ENCODE measurements around the gene RHBG. TPM values are rescaled to one million over a fixed set of nuclear protein-coding genes. Genes with fewer than 3 reads are reported as not detected.

Gene RHBG
- total RNA-seq, 1 donor from 2014 or later, result not detected

DNA sequence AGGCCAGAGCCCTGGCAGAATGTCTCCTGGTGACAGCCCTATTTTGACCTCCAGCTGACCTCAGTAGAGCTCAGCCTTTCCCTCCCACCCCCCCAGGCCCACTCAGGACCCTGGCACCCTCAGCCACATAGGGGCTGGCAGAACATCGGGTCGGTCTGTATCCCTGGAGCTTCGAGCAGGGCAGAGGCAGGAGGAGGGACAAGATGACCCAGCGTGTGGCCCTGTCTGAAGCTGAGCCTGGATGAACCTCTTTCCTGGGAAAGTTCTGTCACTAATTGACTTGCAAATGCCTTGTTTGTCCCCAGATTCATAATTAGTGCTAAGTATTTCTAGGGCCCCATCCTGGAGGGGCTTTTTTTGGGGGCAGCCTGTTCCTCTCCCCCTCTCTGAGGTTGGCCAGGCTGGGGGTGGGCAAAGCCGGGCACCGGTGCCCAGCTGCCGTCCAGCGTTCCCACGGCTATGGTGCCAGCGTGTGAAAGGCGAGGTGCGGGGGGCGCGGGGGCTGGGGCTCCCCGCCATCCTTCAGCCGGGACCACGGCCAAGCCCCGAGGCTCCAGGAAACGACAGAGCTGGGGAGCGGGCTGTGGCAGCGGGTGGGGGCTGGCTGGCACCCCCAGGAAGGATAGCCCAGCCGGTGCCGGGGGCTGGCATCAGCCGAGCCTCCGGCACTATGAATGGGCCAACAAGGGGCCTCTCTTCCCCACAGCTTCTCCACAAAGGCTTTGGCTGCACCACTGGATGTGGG, 31.4 kb downstream of the RHBG start:
- intact Hi-C loops (cut with micrococcal nuclease), result no loop called here
- Histone ChIP-seq H3K9me3 (replicated peaks) (no peaks in the 10 kb centered on the region), H3K27ac (replicated peaks) (no peak overlapping the region), H3K4me1 (no peaks in the 10 kb centered on the region), H3K36me3 (no peaks in the 10 kb centered on the region), H3K4me3 (no peak overlapping the region), H3K27me3 (ENCODE audit: low read depth) (peaks cover 61% of the 10 kb centered on the region)
- TF ChIP-seq, protein P1, sequence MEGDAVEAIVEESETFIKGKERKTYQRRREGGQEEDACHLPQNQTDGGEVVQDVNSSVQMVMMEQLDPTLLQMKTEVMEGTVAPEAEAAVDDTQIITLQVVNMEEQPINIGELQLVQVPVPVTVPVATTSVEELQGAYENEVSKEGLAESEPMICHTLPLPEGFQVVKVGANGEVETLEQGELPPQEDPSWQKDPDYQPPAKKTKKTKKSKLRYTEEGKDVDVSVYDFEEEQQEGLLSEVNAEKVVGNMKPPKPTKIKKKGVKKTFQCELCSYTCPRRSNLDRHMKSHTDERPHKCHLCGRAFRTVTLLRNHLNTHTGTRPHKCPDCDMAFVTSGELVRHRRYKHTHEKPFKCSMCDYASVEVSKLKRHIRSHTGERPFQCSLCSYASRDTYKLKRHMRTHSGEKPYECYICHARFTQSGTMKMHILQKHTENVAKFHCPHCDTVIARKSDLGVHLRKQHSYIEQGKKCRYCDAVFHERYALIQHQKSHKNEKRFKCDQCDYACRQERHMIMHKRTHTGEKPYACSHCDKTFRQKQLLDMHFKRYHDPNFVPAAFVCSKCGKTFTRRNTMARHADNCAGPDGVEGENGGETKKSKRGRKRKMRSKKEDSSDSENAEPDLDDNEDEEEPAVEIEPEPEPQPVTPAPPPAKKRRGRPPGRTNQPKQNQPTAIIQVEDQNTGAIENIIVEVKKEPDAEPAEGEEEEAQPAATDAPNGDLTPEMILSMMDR (IDR thresholded peaks at IDR 0.05; ENCODE audit: borderline replicate concordance), result no peak
- no peak for DNase-seq

DNA sequence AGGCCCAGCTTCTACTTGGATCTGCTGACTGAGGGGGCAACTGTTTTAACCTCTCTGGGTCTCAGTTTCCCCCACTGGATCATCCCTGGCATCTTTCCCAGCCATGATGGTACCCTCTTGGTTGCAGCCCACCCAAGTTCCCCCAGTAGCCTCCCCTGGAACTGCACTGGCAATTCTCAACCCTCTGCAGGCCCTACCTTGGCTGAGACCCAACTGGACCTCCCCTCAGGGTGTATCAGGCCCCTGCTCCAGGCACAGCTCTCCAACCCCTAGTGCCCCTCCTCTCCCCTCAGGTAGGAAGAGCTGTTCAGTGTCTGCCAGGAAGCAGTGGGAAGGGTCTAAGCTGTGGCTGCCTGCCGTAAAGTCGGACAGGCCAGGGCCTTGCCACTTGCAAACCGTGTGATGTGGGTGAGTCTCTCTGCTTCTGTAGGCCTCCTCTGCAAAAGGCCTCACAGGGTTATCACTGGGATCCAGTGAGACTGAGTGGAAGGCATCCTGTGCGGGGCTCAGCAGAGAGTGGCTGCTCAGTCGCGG, 32.1 kb downstream of the RHBG start:
- Histone ChIP-seq H3K36me3 (no peaks in the 10 kb centered on the region), H3K4me3 (no peak overlapping the region), H3K4me1 (no peaks in the 10 kb centered on the region), H3K9me3 (replicated peaks) (no peaks in the 10 kb centered on the region), H3K27me3 (ENCODE audit: low read depth) (peaks cover 68% of the 10 kb centered on the region), H3K27ac (replicated peaks) (no peak overlapping the region)
- intact Hi-C loops (cut with micrococcal nuclease), result no loop called here
- DNase-seq, result no peak
- TF ChIP-seq, protein P1 (IDR thresholded peaks at IDR 0.05; ENCODE audit: borderline replicate concordance), result no peak

DNA sequence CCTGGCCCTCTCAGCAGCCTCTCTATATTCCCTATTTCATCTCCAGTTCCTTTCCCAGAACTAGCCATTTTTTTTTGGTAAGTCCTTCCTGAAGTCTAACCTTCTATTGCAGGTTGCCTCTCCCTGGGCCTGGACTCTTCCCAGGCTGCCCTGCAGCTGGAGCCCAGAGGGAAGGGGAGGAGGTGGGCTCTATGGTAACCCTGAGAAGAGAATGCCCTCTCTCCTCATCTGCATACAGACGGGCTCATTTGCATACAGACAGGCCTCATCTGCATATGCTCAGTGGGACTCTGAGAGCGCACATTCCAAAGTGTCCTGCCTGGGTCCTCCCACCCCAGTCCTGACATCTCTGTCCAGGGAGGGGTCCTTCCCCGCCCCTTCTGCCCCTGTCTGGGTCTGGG, 32.7 kb downstream of the RHBG start:
- Histone ChIP-seq H3K27ac (replicated peaks) (no peak overlapping the region), H3K36me3 (no peaks in the 10 kb centered on the region), H3K27me3 (ENCODE audit: low read depth) (peaks cover 74% of the 10 kb centered on the region), H3K4me1 (no peaks in the 10 kb centered on the region), H3K4me3 (no peak overlapping the region), H3K9me3 (replicated peaks) (no peaks in the 10 kb centered on the region)
- TF ChIP-seq, protein P1 (IDR thresholded peaks at IDR 0.05; ENCODE audit: borderline replicate concordance), result no peak
- intact Hi-C loops (cut with micrococcal nuclease), result no loop called here
- DNase-seq, result no peak

DNA sequence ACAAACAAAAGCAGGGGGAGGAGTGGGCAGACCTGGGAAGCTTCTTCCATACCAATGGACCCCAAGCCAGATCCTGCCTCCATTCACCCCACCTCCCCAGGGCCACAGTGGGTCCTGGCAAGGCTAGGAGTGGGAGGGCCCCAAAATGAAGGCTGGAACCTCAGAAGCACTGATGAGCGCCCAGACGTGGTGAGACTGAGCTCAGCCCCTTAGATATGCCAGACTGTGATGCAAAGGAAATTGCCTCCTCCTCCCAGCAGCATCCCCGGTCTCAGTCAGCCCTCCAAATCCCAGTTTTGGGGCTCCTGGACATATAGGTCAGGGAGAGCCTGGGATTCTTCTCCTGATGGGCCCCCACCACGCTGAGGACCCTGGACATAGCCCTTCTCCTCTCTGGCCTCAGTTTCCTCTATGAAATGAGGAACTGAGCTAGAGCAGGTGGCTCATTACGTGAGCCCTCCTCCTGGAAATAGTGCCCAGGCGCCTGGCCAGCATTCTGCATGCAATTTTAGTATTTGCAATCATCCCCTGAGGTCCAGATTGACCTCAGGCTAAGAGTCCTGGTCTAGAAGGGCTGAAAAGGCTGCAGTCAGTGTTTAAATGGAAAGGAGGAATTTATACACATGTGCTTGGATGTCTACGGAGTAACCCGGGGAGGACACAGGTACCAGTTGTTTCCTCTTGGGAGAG, 33.5 kb downstream of the RHBG start:
- no peak overlapping the region for H3K4me3 ChIP-seq
- DNase-seq, result no peak
- TF ChIP-seq, protein P1 (IDR thresholded peaks at IDR 0.05; ENCODE audit: borderline replicate concordance), result no peak
- H3K27ac ChIP-seq (replicated peaks), result no peak overlapping the region
- intact Hi-C loops (cut with micrococcal nuclease), result no loop called here
- H3K9me3 ChIP-seq (replicated peaks), result no peaks in the 10 kb centered on the region
- peaks cover 82% of the 10 kb centered on the region for H3K27me3 ChIP-seq (ENCODE audit: low read depth)
- no peaks in the 10 kb centered on the region for H3K4me1 ChIP-seq
- H3K36me3 ChIP-seq, result no peaks in the 10 kb centered on the region

DNA sequence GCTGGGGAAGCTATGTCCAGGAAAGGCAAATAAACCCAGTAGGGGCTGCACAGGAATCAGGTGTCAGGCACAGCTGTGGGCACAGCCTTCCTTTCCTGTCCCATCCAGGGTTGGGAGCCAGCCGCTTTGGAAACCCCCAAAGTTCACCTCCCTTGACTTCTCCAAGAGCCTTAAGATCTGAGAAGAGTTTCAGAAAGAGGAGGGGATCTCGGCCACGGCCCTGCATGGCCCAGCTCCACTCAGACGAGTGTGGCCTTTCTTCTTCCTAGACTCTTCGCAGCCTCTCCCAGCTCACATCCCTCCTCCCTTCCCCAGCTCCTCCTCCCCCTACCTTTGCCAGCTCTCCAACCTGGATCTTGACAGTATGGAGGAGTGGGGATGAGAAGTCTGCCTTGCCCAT, 36.7 kb downstream of the RHBG start:
- Histone ChIP-seq H3K36me3 (no peaks in the 10 kb centered on the region), H3K27ac (replicated peaks) (no peak overlapping the region), H3K4me1 (no peaks in the 10 kb centered on the region), H3K4me3 (no peak overlapping the region), H3K9me3 (replicated peaks) (no peaks in the 10 kb centered on the region), H3K27me3 (ENCODE audit: low read depth) (peaks cover 100% of the 10 kb centered on the region)
- TF ChIP-seq, protein P1 (IDR thresholded peaks at IDR 0.05; ENCODE audit: borderline replicate concordance), result no peak
- DNase-seq, result no peak
- intact Hi-C loops (cut with micrococcal nuclease), result no loop called here

Data from left ventricle myocardium inferior (tissue), 1 donor.